Upper lobe of right lung (tissue), 1 donor: ENCODE measurements around the gene SLC6A11. TPM values are rescaled to one million over a fixed set of nuclear protein-coding genes. Genes with fewer than 3 reads are reported as not detected.

Experiments
- ATAC-seq: fragments of 200-7000 bp; cut with Tn5 transposase; one replicate; pipeline ENCODE4 v1.9.1; 2020; ENCODE audit warnings: mild to moderate bottlenecking, moderate library complexity
- DNase-seq: peaks from one replicate; pipeline ENCODE4 v3.0.0-alpha.2; 2020
- H3K27ac ChIP-seq: fragments of 200-600 bp; one replicate; pipeline ENCODE4 v1.8.0; 2022
- H3K27me3 ChIP-seq: fragments of 200-600 bp; one replicate; pipeline ENCODE4 v1.8.0; 2022; ENCODE audit warnings: mild to moderate bottlenecking
- H3K36me3 ChIP-seq: fragments of 200-600 bp; one replicate; pipeline ENCODE4 v1.8.0; 2022
- H3K4me1 ChIP-seq: fragments of 200-600 bp; one replicate; pipeline ENCODE4 v1.8.0; 2022
- H3K4me3 ChIP-seq: fragments of 200-600 bp; one replicate; pipeline ENCODE4 v1.8.0; 2022; ENCODE audit warnings: mild to moderate bottlenecking
- H3K9me3 ChIP-seq: fragments of 200-600 bp; one replicate; pipeline ENCODE4 v1.8.0; 2022
- CTCF ChIP-seq: fragments of 200-600 bp; IDR thresholded peaks from one replicate; pipeline ENCODE4 v1.8.0; 2022; ENCODE audit warnings: antibody characterized with exemption
- intact Hi-C: fragments of 100-400 bp; cut with DNase I; formaldehyde crosslinking; loops from one replicate; pipeline ENCODE4 v1.11.0; 2022
- total RNA-seq: library from RNA; stranded (reverse); fragmentation: NEBNext Ultra II Directional; extraction: Animal tissue kit (Norgen Biotek cat#: 25700); gene quantifications from one replicate; pipeline ENCODE4 v1.2.1, GENCODE V29; 2021
- donor health status: DM: no; HTN: yes; CAD: no; lungs with severe emphysema.

Gene SLC6A11
- total RNA-seq, 1 donor from 2014 or later = 0.17 TPM

- DNase-seq (no peak), ATAC-seq (no peak)
- Histone ChIP-seq H3K4me1 (no peaks in the 10 kb centered on the region), H3K27me3 (peaks cover 39% of the 10 kb centered on the region), H3K4me3 (no peak overlapping the region), H3K27ac (no peak overlapping the region), H3K9me3 (no peaks in the 10 kb centered on the region), H3K36me3 (no peaks in the 10 kb centered on the region)
- no peak for TF ChIP-seq CTCF
- intact Hi-C loops = no loop called here
These were observed 1.5 kb downstream of the SLC6A11 start for GRCh38 chr3:10817506-10817905.

- Histone ChIP-seq H3K4me1 (no peaks in the 10 kb centered on the region), H3K4me3 (no peak overlapping the region), H3K9me3 (no peaks in the 10 kb centered on the region), H3K27ac (no peak overlapping the region), H3K36me3 (no peaks in the 10 kb centered on the region), H3K27me3 (peaks cover 6% of the 10 kb centered on the region)
- no peak for ATAC-seq
- no peak for DNase-seq
- intact Hi-C loops = no loop called here
- TF ChIP-seq CTCF = no peak
These were observed 6.0 kb downstream of the SLC6A11 start for GRCh38 chr3:10822055-10822454.

GRCh38 chr3:10822708-10823515 lies 6.9 kb downstream of the SLC6A11 start:
- Histone ChIP-seq H3K4me1 (no peaks in the 10 kb centered on the region), H3K36me3 (no peaks in the 10 kb centered on the region), H3K9me3 (no peaks in the 10 kb centered on the region), H3K27ac (no peak overlapping the region), H3K27me3 (no peaks in the 10 kb centered on the region), H3K4me3 (no peak overlapping the region)
- intact Hi-C loops = no loop called here
- DNase-seq (no peak), ATAC-seq (no peak)
- no peak for TF ChIP-seq CTCF

GRCh38 chr3:10823516-10823818 lies 7.4 kb downstream of the SLC6A11 start:
- Histone ChIP-seq H3K27me3 (no peaks in the 10 kb centered on the region), H3K9me3 (no peaks in the 10 kb centered on the region), H3K4me1 (no peaks in the 10 kb centered on the region), H3K27ac (no peak overlapping the region), H3K4me3 (no peak overlapping the region), H3K36me3 (no peaks in the 10 kb centered on the region)
- no peak for ATAC-seq
- intact Hi-C loops = no loop called here
- TF ChIP-seq CTCF = no peak
- no peak for DNase-seq

GRCh38 chr3:10824468-10824867 lies 8.4 kb downstream of the SLC6A11 start:
- DNase-seq (no peak), ATAC-seq (no peak)
- intact Hi-C loops = no loop called here
- no peaks in the 10 kb centered on the region for H3K27me3 ChIP-seq
- H3K4me3 ChIP-seq = no peak overlapping the region
- no peak for TF ChIP-seq CTCF
- no peaks in the 10 kb centered on the region for H3K36me3 ChIP-seq
- no peak overlapping the region for H3K27ac ChIP-seq
- H3K4me1 ChIP-seq = no peaks in the 10 kb centered on the region
- no peaks in the 10 kb centered on the region for H3K9me3 ChIP-seq
